IMR-90 (cell line): ENCODE measurements around the gene FAF2.

Source experiments
- BHLHE40 ChIP-seq: fragments of 150-350 bp; IDR thresholded peaks from 2 replicates; pipeline ENCODE4 v1.6.1; 2016; ENCODE audit warnings: mild to moderate bottlenecking, low read depth, low read length
- CEBPB ChIP-seq: IDR thresholded peaks from 2 replicates; pipeline ENCODE4 v1.6.1; 2012; ENCODE audit warnings: low read depth, low read length, improper control_type of control experiment
- CTCF ChIP-seq: conservative IDR thresholded peaks from 2 replicates; pipeline ENCODE4 v1.5.1; 2012; ENCODE audit warnings: mild to moderate bottlenecking, low read depth, low read length, improper control_type of control experiment
- MAFK ChIP-seq: IDR thresholded peaks from 2 replicates; pipeline ENCODE4 v1.6.1; 2012; ENCODE audit warnings: low read depth, low read length, improper control_type of control experiment
- MXI1 ChIP-seq: IDR thresholded peaks from 2 replicates; pipeline ENCODE4 v1.6.1; 2012; ENCODE audit warnings: low read depth, mild to moderate bottlenecking, low read length, moderate library complexity, borderline replicate concordance
- POLR2A ChIP-seq: IDR thresholded peaks from 2 replicates; pipeline ENCODE4 v1.6.1; 2012; ENCODE audit warnings: mild to moderate bottlenecking, low read depth, low read length
- RAD21 ChIP-seq: IDR thresholded peaks from 2 replicates; pipeline ENCODE4 v1.6.1; 2012; ENCODE audit warnings: low read length, improper control_type of control experiment
- SMC3 ChIP-seq: fragments of 150-350 bp; IDR thresholded peaks from 2 replicates; pipeline ENCODE4 v1.6.1; 2016; ENCODE audit warnings: low read depth, mild to moderate bottlenecking, antibody characterized with exemption, low read length, moderate library complexity
- TF ChIP-seq, protein P1 (sequence below): fragments of 150-350 bp; IDR thresholded peaks from 2 replicates; pipeline ENCODE4 v1.6.1; 2017; ENCODE audit warnings: mild to moderate bottlenecking, antibody characterized with exemption, low read length, low read depth

DNA sequence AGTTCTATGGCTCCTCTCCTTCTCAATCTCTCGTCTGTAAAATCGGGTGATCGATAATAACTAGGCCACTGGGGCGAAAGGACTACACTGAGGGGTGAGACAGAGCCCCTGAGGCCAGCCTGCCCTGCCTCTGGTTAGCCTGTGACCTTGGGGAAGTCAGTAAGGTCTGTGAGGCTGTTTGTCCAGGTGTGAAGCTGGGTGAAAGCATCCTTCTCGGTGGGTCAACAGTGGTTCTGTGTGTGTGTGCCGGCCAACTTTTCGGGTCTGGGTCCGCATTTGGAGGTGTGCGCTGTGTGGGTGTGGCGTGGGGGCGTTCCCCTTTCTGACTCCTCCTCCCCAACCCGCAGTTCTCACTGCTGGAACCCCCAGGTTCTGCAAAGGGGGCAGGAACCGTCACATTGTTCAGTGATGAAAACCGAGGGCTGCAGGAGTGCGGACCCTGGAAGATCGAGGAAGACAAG lies 94.0 kb downstream of the FAF2 start:
- TF ChIP-seq MXI1 = no peak
- no peak for TF ChIP-seq CTCF
- no peak for TF ChIP-seq POLR2A
- TF ChIP-seq, protein P1, sequence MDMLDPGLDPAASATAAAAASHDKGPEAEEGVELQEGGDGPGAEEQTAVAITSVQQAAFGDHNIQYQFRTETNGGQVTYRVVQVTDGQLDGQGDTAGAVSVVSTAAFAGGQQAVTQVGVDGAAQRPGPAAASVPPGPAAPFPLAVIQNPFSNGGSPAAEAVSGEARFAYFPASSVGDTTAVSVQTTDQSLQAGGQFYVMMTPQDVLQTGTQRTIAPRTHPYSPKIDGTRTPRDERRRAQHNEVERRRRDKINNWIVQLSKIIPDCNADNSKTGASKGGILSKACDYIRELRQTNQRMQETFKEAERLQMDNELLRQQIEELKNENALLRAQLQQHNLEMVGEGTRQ = no peak
- TF ChIP-seq BHLHE40 = no peak
- no peak for TF ChIP-seq SMC3
- TF ChIP-seq RAD21 = no peak
- TF ChIP-seq MAFK = no peak
- TF ChIP-seq CEBPB = no peak
